GM19395 (cell line): ENCODE measurements around the gene QARS1.

Experiments
- ATAC-seq: cut with Tn5 transposase; IDR thresholded peaks from one replicate; pipeline ENCODE4 v1.9.1; 2021; ENCODE audit warnings: mild to moderate bottlenecking, moderate library complexity; ENCODE audit not compliant: unreplicated experiment

The QARS1 gene

DNA sequence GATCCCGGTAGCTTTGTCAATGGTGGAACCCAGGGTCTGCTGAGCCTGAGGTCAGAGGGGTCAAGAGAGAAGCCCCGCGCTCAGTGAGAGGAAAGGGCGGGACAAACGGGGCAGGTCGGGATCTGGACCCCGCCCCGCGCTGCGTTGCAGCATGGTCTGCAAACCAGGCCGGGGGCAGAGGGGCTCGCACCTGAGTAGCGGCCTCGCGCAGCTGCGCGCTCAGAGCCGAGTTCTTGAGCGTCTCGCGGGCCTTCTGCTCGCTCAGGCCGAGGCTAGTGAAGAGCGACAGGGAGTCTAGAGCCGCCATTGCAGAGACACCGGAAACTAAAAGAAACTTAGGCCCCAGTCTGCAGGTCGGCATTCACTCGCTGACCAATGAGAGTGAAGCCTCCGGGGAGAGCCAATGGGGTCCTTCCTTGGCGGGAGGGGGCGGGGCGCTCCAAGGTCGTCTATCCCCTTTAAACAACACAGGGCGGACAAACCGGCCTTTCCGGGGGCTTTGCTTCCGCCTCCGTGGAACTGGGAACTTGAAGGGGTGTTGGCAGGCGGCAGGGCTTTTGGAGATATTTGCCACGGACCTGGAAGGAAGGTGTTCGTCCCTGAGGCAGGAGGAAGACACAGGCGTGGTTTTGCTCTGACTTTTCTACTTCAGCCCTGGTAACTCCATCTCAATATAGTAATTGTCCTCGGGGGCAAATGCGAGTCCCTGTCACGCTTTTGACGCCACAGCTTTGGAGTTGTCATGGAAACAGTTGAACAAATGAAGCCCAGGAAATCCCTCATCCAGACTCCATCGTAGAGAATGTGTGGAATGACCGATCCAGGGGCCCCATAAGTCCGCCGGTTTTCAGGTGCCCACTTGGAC is at the start of gene QARS1:
Gene QARS1, minus strand, starts transcription at position 331 of the 865 bp plus-strand sequence. Its CDS starts 24 bp downstream, at position 307.
- peak; percentile 91 for ATAC-seq

- no peak for ATAC-seq
These were observed 48.9 kb upstream of the QARS1 start for GRCh38 chr3:49153349-49153912.

DNA sequence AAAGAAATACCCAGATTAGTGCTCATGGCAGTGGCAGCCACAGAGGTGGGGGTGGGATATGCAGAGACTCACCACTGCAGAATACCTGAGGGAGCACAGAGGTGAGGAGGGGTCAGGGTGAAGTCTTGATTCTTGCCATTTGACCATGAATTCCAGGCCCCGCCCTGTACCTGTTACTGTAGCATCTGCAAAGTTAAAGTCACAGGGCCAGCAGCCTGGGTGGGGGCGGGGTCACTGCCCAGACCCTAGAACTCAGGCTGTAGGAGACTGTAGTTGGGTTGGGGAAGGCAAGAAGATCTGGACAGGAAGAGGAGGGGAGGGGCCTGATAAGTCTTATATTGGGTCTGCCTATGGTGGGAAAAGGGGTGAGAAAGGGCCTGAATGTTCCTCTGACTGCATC is 47.1 kb upstream of the QARS1 start:
- no peak for ATAC-seq

DNA sequence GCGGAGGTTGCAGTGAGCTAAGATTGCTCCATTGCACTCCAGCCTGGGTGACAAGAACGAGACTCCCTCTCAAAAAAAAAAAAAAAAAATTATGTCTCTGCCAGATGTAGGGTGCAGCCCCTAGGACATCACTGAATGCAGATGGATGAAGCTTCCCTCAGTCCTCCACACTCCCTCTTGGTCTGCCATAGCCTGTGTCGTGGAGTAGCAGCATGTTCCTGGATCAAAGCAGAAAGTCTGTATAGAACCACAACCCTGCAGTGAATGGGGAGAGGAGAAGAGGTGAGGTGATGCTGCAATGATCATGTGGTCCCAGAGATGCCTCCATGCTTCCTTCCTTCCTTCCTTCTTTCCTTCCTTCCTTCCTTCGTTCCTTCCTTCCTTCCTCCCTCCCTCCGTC is 43.6 kb upstream of the QARS1 start:
- no peak for ATAC-seq

DNA sequence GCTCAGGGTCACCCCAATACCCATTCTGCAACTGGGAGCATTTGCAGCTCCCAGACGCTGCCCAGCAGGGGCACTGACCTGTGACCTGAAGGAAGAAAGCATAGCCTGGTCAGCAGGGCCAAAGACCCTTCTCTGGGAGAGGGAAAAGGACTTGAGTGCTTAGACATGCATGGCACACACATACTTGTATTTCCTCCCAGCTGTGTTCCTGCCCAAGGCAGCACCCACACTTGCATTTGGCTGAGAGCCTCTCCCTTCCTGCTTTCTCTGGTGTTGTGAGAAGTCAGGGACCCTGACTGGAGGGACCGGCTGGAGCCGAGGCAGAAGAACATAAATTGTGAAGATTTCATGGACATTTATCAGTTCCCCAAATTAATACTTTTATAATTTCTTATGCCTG is 35.5 kb upstream of the QARS1 start:
- no peak for ATAC-seq

- no peak for ATAC-seq
These were observed 30.9 kb upstream of the QARS1 start for GRCh38 chr3:49135499-49135898.

GRCh38 chr3:49134471-49135265 is 30.1 kb upstream of the QARS1 start:
- no peak for ATAC-seq

DNA sequence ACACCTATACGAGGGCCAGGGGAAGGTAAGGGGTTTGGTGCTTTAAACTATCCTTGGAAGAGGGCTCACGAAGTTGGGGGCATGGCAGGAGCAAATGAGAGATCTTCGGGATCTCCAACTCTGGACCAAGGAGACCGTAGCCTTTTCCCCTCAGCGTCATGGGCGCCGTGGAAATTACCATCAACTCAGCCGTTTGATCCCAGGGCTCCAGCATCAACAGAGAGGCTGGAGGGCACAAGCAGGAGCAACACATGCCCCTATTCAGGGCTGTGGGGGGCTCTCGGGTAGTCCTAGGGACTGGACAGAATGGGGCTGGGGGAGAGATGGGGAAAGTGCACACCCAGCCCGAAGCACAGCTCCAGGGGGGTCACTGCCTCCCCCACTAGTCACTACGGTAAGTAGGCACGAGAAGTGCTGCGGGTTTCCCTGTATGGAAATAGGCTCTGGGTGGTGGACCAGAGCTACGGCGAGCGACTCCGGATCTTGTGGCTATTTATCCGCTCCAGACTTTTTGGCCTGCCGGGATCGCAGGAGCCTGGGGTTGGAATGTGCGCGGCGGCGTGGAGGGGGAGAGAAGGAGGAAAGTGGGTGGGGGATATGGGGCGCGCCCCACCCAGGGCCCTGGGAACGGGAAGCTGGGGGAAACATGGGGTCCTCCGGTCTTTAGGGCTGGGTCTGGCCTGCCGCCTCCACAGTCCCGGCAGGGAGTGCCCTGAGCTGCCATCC is 28.8 kb upstream of the QARS1 start:
- no peak for ATAC-seq

- no peak for ATAC-seq
These were observed 28.1 kb upstream of the QARS1 start, which contains the start of gene LAMB2 for GRCh38 chr3:49132437-49133225. LAMB2 (minus strand) TSS chr3:49133050; CDS start chr3:49132867, 183 bp downstream.

GRCh38 chr3:49132073-49132436 is 27.5 kb upstream of the QARS1 start:
- no peak for ATAC-seq

DNA sequence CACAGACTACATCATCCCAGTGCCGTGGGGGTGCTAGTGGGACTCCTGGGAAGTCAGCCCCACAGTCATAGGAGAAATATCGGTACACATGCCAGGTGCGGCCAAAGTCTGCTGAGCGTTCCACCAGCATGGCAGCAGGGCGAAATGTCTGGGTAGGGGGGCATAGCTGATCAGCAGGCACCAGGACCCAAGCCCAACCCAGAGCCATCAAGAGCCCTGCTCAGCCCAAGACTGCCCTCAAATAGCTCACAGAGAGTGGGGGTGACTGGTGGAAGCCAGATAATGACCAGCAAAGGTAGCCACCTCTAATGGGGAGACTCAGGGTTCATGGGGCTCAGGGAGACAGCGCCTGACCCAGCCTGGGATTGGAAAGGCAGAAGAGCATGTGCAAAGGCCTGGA is 27.0 kb upstream of the QARS1 start:
- no peak for ATAC-seq

DNA sequence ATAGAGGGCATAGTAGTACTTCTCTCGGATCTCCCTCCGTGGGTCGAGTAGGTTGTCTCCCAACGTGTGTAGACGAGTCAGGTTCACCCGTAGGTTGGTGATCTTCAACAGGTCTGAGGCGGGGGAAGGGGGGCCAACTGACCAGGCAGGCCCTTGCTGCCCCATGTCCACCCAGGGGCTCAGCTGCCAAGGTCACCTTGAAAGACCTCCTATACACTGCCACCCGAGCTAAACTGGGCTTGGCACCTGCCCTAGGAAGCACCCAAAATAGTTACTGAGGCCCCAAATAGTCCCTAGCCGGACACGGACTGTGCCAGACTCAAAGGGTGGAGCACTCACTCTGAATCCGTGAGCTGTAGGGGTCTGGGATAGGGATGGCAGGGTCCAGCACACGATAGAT is 26.5 kb upstream of the QARS1 start:
- no peak for ATAC-seq

GRCh38 chr3:49124991-49125670 is 20.6 kb upstream of the QARS1 start:
- ATAC-seq: no peak

- no peak for ATAC-seq
These were observed 19.6 kb upstream of the QARS1 start for GRCh38 chr3:49124203-49124602.

DNA sequence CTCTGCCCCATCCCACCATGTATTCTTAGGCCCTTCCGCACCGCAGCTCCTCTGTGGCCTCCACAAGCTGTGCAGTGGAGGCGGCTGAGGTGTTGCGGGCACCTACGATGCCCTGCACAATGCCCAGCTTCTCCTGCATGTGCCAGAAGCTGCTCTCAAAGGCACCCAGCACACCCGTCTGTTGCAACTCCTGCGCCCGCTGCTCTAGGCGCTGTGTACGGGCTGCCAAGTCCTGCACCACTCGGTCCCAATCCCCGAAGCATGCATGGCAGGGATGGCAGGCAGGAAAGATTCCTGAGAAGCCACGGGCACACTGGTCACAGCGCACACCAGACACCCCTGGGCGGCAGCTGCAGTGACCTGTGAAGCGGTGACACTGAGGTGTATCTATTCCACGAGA is 19.1 kb upstream of the QARS1 start:
- no peak for ATAC-seq

GRCh38 chr3:49122886-49123545 is 18.5 kb upstream of the QARS1 start:
- ATAC-seq: no peak

DNA sequence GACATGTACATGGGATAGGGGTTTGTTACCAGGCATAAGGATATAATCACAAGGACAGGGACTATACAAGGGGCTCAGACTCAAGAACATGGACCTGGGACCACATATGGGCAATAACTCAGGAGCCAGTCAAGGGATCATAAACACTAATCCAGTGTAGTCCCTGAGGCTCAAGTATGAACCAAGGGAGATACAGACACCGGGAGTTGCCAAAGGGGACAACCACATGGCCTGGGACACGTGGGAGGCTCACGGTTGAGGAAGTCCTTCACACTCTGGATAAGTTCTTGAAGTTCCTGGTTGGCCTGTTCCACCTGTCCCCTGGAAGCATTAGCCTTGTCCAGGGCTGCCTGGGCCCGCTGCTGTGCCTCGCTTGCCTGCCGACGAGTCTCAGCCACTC is 17.9 kb upstream of the QARS1 start:
- no peak for ATAC-seq

GRCh38 chr3:49122022-49122421 is 17.5 kb upstream of the QARS1 start:
- ATAC-seq: no peak

- ATAC-seq: no peak
These were observed 16.7 kb upstream of the QARS1 start for GRCh38 chr3:49121132-49121736.
